ENCODE measurements around the gene FALEC.

Gene FALEC

GRCh38 chr1:150484861-150485260 lies 30.7 kb upstream of the FALEC start:
- peaks cover 29% of the 10 kb centered on the region for H3K4me1 Mint-ChIP-seq
- peak overlapping the region; percentile 11 for H3K27ac Mint-ChIP-seq
- no peak for DNase-seq
- H3K9me3 Mint-ChIP-seq: no peaks in the 10 kb centered on the region
- TF ChIP-seq CTCF (IDR thresholded peaks at IDR 0.05): no peak
- no peaks in the 10 kb centered on the region for H3K36me3 Mint-ChIP-seq (ENCODE audit: low read depth)
- no peak overlapping the region for H3K4me3 Mint-ChIP-seq
- peaks cover 4% of the 10 kb centered on the region for H3K27me3 Mint-ChIP-seq (ENCODE audit: low read depth, poor library complexity)

- no peak for TF ChIP-seq CTCF (IDR thresholded peaks at IDR 0.05)
- Mint-ChIP-seq H3K36me3 (ENCODE audit: low read depth) (peaks cover 14% of the 10 kb centered on the region), H3K9me3 (no peaks in the 10 kb centered on the region), H3K27ac (peak within 1 kb of the TSS; percentile 82), H3K4me1 (peaks cover 26% of the 10 kb centered on the region), H3K27me3 (ENCODE audit: low read depth, poor library complexity) (peaks cover 4% of the 10 kb centered on the region), H3K4me3 (peak within 1 kb of the TSS; percentile 98)
- DNase-seq: peak; percentile 96
These were observed 28.4 kb upstream of the FALEC start, which contains the start of gene TARS2 for GRCh38 chr1:150486966-150487762. Gene TARS2 (plus strand): TSS chr1:150487419. CDS start chr1:150487451, 32 bp downstream.

GRCh38 chr1:150487763-150488115 lies 27.8 kb upstream of the FALEC start:
- Mint-ChIP-seq H3K4me3 (peak overlapping the region; percentile 98), H3K27ac (peak overlapping the region; percentile 82), H3K36me3 (ENCODE audit: low read depth) (peaks cover 19% of the 10 kb centered on the region), H3K4me1 (peaks cover 26% of the 10 kb centered on the region), H3K9me3 (no peaks in the 10 kb centered on the region), H3K27me3 (ENCODE audit: low read depth, poor library complexity) (peaks cover 4% of the 10 kb centered on the region)
- no peak for TF ChIP-seq CTCF (IDR thresholded peaks at IDR 0.05)
- DNase-seq: no peak

GRCh38 chr1:150493175-150493574 lies 22.4 kb upstream of the FALEC start:
- Mint-ChIP-seq H3K36me3 (ENCODE audit: low read depth) (peaks cover 61% of the 10 kb centered on the region), H3K27ac (no peak overlapping the region), H3K27me3 (ENCODE audit: low read depth, poor library complexity) (peaks cover 3% of the 10 kb centered on the region), H3K4me1 (peaks cover 12% of the 10 kb centered on the region), H3K4me3 (no peak overlapping the region), H3K9me3 (no peaks in the 10 kb centered on the region)
- TF ChIP-seq CTCF (IDR thresholded peaks at IDR 0.05): no peak
- DNase-seq: no peak

- TF ChIP-seq CTCF (IDR thresholded peaks at IDR 0.05): no peak
- Mint-ChIP-seq H3K27ac (peak overlapping the region; percentile 69), H3K27me3 (ENCODE audit: low read depth, poor library complexity) (no peaks in the 10 kb centered on the region), H3K4me1 (no peaks in the 10 kb centered on the region), H3K4me3 (no peak overlapping the region), H3K36me3 (ENCODE audit: low read depth) (peaks cover 74% of the 10 kb centered on the region), H3K9me3 (no peaks in the 10 kb centered on the region)
- DNase-seq: no peak
These were observed 17.2 kb upstream of the FALEC start for GRCh38 chr1:150498342-150498741.

GRCh38 chr1:150505431-150505830 lies 10.1 kb upstream of the FALEC start:
- no peaks in the 10 kb centered on the region for H3K9me3 Mint-ChIP-seq
- H3K4me3 Mint-ChIP-seq: peak overlapping the region; percentile 21
- no peak for TF ChIP-seq CTCF (IDR thresholded peaks at IDR 0.05)
- no peak for DNase-seq
- no peaks in the 10 kb centered on the region for H3K27me3 Mint-ChIP-seq (ENCODE audit: low read depth, poor library complexity)
- peaks cover 55% of the 10 kb centered on the region for H3K36me3 Mint-ChIP-seq (ENCODE audit: low read depth)
- peaks cover 50% of the 10 kb centered on the region for H3K4me1 Mint-ChIP-seq
- peak overlapping the region; percentile 99 for H3K27ac Mint-ChIP-seq
